GM08714 (cell line): Measurements from ENCODE around the gene SLBP.
A peak's percentile ranks its signal among the peaks of the same experiment; 100 is the strongest.
"Not testable (repeated sequence)": the region's sequence is repeated elsewhere in the genome, so short reads cannot be mapped to it uniquely, and the experiment has no call there.

ENCODE experiments used
- H3K4me3 ChIP-seq: fragments of 200-500 bp; sonication (Bioruptor generic); 2 replicates; pipeline ENCODE4 v1.5.1; 2014; ENCODE audit warnings: mild to moderate bottlenecking, low read length, inconsistent platforms
- ZNF274 ChIP-seq: IDR thresholded peaks from 2 replicates; pipeline ENCODE4 v1.6.1; 2012; ENCODE audit warnings: mild to moderate bottlenecking, low read depth, low read length

The SLBP gene

GRCh38 chr4:1686440-1687036 lies 25.6 kb downstream of the SLBP start:
- H3K4me3 ChIP-seq = no peak overlapping the region
- TF ChIP-seq ZNF274 = no peak

GRCh38 chr4:1685235-1686150 lies 26.6 kb downstream of the SLBP start:
- H3K4me3 ChIP-seq = no peak overlapping the region

DNA sequence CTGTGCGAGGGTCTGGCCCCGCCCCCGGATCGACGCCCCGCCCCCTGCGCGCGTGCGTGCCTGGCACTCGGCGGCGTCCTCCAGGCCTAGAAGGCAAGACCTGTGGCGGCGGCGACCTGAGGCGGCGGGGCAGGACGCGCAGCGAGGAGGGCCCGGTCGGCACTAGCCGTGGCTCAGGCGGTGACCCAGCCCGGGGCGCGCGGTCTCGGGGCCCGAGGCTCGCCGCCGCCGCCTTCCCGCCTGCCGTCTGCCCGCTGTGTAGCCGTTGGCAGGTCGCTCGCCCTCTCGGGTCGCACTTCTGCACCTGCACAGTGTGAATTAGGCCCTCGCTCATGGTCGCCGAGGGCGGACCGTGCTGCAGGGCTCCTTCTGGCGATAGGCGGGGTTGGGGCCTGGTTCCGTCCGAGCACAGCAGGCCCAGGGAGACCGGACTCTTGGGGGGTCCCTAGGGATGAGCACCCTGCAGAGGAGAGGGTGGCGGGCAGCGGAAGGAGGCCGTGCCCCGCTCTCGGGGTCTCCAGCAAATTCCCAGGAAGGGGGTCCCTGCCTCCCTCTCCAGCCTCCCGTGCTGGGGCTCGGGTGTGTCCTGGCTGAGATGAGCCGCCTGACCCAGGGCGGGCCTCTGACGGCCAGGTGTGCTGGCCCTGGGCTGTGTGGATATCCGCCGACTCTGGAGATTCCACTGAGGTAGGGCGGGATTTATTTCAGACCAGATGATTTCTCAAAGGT lies 27.4 kb downstream of the SLBP start:
- TF ChIP-seq ZNF274 = no peak

More at GRCh38 chr4:1685235-1686150, 26.6 kb downstream of the SLBP start:
- TF ChIP-seq ZNF274 = no peak

DNA sequence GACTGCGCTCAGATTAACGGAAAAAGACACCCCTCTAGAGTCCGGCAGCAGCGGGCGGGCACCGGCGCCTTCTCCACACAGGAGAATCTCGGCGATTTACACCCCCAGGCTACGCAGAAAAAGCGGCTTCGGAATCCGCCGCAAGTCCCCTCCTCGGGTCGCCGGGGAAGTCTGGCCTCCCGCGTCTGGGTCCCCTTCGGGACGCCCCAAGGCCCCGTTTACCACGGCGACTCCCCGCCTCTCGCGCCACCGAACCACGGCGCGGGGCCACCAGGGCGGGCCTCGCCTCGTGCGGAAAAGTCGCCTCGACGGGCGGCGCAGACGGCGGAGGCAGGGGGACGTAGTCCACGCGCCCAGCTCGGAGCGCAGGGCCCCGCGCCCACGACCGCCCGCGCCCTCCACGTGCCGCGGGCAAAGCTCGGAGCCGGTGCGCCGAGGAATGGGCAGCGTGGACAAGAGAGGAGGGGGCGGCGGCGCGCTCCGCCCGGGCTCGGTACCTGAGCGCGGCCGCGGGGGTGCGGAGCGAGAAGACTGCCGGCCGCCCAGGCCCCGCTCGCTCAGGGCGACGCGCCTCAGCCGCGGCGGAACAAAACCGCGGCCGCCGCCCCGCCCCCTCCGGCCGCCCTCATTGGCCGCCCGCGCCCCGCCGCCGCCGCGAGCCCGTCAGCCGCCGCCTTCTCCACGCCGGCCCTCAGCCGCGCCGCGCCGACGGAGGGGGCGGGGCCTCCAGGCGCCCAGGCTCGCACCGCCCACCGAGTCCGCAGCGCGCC lies 28.2 kb downstream of the SLBP start, which contains the start of gene FAM53A:
TSS of gene FAM53A (minus strand) at position 578 of the 770 bp plus-strand sequence. CDS start 15,572 bp downstream, outside the sequence.
- H3K4me3 ChIP-seq = peak within 1 kb of the TSS; percentile 66; the same call in 1 of the 2 replicates
- TF ChIP-seq ZNF274 = no peak

More for the DNA sequence above, 27.4 kb downstream of the SLBP start:
- peak overlapping the region; percentile 66; the same call in 1 of the 2 replicates for H3K4me3 ChIP-seq

DNA sequence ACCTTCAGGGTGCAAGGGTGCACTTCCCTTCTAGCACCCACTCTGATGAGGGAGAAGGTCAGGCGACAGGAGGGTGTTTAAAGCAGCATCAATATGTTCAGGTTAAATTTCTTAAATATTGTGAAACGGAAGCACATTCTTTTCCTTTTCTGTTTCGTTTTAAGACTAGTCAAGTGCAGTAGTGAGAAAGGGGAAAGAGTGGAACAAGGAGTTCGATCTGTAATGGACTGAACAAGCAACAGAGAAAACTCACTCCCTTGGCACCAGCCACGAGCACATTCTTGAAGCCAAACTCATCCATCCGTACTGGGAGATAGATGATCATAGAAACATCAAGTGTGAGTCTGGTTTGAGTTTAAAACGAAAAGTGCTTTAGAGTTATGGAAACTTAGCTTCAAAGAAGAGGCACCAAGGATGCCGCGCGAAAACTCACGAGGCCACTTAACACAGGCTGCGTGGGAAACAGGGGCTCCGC lies 28.8 kb downstream of the SLBP start:
- peak overlapping the region; percentile 64; the same call in 1 of the 2 replicates for H3K4me3 ChIP-seq
- TF ChIP-seq ZNF274 = no peak

DNA sequence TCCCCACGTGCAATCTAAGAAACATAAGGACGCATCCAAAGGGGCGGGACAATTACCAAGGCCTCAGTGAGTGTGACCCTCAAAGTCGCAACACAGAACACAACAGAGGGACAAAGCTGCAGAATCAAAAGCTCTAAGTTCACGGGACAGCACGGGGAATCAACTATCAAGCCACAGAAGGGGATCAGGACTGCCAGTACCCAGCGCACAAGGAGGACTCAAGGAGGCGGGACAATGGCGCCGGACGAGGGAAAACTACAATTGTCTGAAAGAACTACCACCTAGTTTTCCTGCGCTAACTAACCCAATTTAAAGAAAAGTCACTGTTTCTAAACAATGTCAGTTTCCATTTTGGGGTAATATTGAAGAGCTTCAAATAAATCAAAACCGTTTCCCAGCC lies 29.3 kb downstream of the SLBP start:
- H3K4me3 ChIP-seq = peak overlapping the region; percentile 64; the same call in 1 of the 2 replicates
- TF ChIP-seq ZNF274 = no peak

- TF ChIP-seq ZNF274 = no peak
- no peak overlapping the region for H3K4me3 ChIP-seq
Observed at GRCh38 chr4:1678244-1678643, 33.9 kb downstream of the SLBP start.

GRCh38 chr4:1676605-1677525 lies 35.3 kb downstream of the SLBP start:
- no peak overlapping the region for H3K4me3 ChIP-seq
- TF ChIP-seq ZNF274 = no peak

GRCh38 chr4:1675802-1676137 lies 36.3 kb downstream of the SLBP start:
- TF ChIP-seq ZNF274 = no peak
- no peak overlapping the region for H3K4me3 ChIP-seq

- no peak overlapping the region for H3K4me3 ChIP-seq
- TF ChIP-seq ZNF274 = no peak
Observed at GRCh38 chr4:1675136-1675801, 36.9 kb downstream of the SLBP start.

- TF ChIP-seq ZNF274 = no peak
- H3K4me3 ChIP-seq = no peak overlapping the region
Observed at GRCh38 chr4:1674682-1675081, 37.4 kb downstream of the SLBP start.

DNA sequence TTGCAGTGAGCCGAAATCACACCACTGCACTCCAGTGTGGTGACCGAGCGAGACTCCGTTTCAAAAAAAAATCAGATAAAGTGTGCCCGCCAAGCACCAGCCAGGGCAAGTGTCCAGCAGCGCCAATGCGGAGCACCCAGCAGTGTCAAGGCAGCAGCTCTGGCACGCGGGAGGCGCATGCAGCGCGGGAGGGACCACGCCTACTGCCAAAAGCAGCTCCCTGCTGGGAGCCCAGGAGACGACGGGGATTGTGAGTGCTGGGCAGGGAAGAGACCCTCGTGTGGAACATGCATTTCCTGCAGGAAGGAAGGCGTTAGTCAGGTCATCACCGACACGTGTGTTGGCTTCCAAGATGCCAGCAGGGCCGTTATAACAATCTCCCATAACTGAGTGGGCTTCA lies 38.4 kb downstream of the SLBP start:
- no peak overlapping the region for H3K4me3 ChIP-seq
- TF ChIP-seq ZNF274 = no peak

DNA sequence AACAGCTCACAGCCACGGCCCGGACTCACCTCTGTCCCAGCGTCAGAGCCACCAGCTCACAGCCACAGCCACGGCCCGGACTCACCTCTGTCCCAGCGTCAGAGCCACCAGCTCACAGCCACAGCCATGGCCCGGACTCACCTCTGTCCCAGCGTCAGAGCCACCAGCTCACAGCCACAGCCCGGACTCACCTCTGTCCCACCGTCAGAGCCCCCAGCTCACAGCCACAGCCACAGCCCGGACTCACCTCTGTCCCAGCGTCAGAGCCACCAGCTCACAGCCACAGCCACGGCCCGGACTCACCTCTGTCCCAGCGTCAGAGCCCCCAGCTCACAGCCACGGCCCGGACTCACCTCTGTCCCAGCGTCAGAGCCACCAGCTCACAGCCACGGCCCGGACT lies 41.1 kb downstream of the SLBP start:
- not testable (repeated sequence) for H3K4me3 ChIP-seq
